H9 (cell line): Measurements from ENCODE around the gene KDM5B. TPM values are rescaled to one million over a fixed set of nuclear protein-coding genes. Genes with fewer than 3 reads are reported as not detected.
A peak's percentile ranks its signal among the peaks of the same experiment; 100 is the strongest.

Source experiments
- DNase-seq: peaks from one replicate; pipeline ENCODE4 v3.0.0-alpha.2; 2017
- H2AFZ ChIP-seq: one replicate; pipeline ENCODE4 v1.6.1; 2013; ENCODE audit warnings: mild to moderate bottlenecking, low read length, control low read depth, moderate library complexity
- H2AK5ac ChIP-seq: 2 replicates; pipeline ENCODE4 v1.6.1; 2013; ENCODE audit warnings: low read length, control low read depth, mixed read lengths; ENCODE audit not compliant: insufficient read length
- H2BK120ac ChIP-seq: one replicate; pipeline ENCODE4 v1.6.1; 2013; ENCODE audit warnings: low read depth, mild to moderate bottlenecking, low read length, control low read depth, inconsistent platforms; ENCODE audit not compliant: poor library complexity, severe bottlenecking
- H2BK12ac ChIP-seq: 2 replicates; pipeline ENCODE4 v1.6.1; 2013; ENCODE audit warnings: low read length, control low read depth, mixed read lengths, low read depth; ENCODE audit not compliant: insufficient read length
- H2BK15ac ChIP-seq: 2 replicates; pipeline ENCODE4 v1.6.1; 2013; ENCODE audit warnings: low read depth, low read length, control low read depth
- H2BK20ac ChIP-seq: one replicate; pipeline ENCODE4 v1.6.1; 2013; ENCODE audit warnings: low read depth, mild to moderate bottlenecking, low read length, control low read depth, inconsistent platforms; ENCODE audit not compliant: poor library complexity, severe bottlenecking
- H2BK5ac ChIP-seq: 2 replicates; pipeline ENCODE4 v1.6.1; 2013; ENCODE audit warnings: low read length, control low read depth, mixed read lengths; ENCODE audit not compliant: insufficient read length
- H3K14ac ChIP-seq: 2 replicates; pipeline ENCODE4 v1.6.1; 2013; ENCODE audit warnings: low read length, control low read depth; ENCODE audit not compliant: insufficient read depth
- H3K18ac ChIP-seq: 2 replicates; pipeline ENCODE4 v1.6.1; 2013; ENCODE audit warnings: low read depth, mild to moderate bottlenecking, mixed read lengths, low read length, control low read depth; ENCODE audit not compliant: insufficient read length
- H3K23ac ChIP-seq: 2 replicates; pipeline ENCODE4 v1.6.1; 2013; ENCODE audit warnings: low read length, control low read depth, mixed read lengths, low read depth; ENCODE audit not compliant: insufficient read length
- H3K23me2 ChIP-seq: 2 replicates; pipeline ENCODE4 v1.6.1; 2013; ENCODE audit warnings: low read depth, mild to moderate bottlenecking, mixed read lengths, low read length, control low read depth; ENCODE audit not compliant: insufficient read length, poor library complexity, severe bottlenecking
- H3K27ac ChIP-seq: 2 replicates; pipeline ENCODE4 v1.5.1; 2013; ENCODE audit warnings: low read length, control low read depth, mixed read lengths, low read depth; ENCODE audit not compliant: insufficient read length
- H3K27me3 ChIP-seq: 2 replicates; pipeline ENCODE4 v1.6.1; 2013; ENCODE audit warnings: low read length, control low read depth, inconsistent platforms; ENCODE audit not compliant: insufficient read depth
- H3K4ac ChIP-seq: 2 replicates; pipeline ENCODE4 v1.6.1; 2013; ENCODE audit warnings: low read depth, mild to moderate bottlenecking, control low read depth, inconsistent platforms, low read length, moderate library complexity
- H3K4me1 ChIP-seq: 2 replicates; pipeline ENCODE4 v1.6.1; 2013; ENCODE audit warnings: low read length, control low read depth, inconsistent platforms; ENCODE audit not compliant: insufficient read depth
- H3K4me2 ChIP-seq: 2 replicates; pipeline ENCODE4 v1.6.1; 2013; ENCODE audit warnings: low read length, control low read depth, mixed read lengths; ENCODE audit not compliant: insufficient read length, insufficient read depth
- H3K56ac ChIP-seq: 2 replicates; pipeline ENCODE4 v1.6.1; 2013; ENCODE audit warnings: low read depth, mild to moderate bottlenecking, mixed read lengths, low read length, control low read depth; ENCODE audit not compliant: insufficient read length
- H3K79me1 ChIP-seq: 2 replicates; pipeline ENCODE4 v1.6.1; 2013; ENCODE audit warnings: low read depth, mild to moderate bottlenecking, moderate library complexity, low read length, control low read depth, inconsistent platforms; ENCODE audit not compliant: insufficient read depth, poor library complexity, severe bottlenecking
- H3K79me2 ChIP-seq: 2 replicates; pipeline ENCODE4 v1.6.1; 2013; ENCODE audit warnings: low read length, control low read depth, inconsistent platforms; ENCODE audit not compliant: insufficient read depth
- H3K9ac ChIP-seq: 2 replicates; pipeline ENCODE4 v1.6.1; 2013; ENCODE audit warnings: low read length, control low read depth, mixed read lengths; ENCODE audit not compliant: insufficient read length; ENCODE audit errors: extremely low read depth
- H3K9me3 ChIP-seq: one replicate; pipeline ENCODE4 v1.6.1; 2013; ENCODE audit warnings: low read depth, low read length, inconsistent platforms; ENCODE audit not compliant: control insufficient read depth
- H3T11ph ChIP-seq: one replicate; pipeline ENCODE4 v1.6.1; 2013; ENCODE audit warnings: mild to moderate bottlenecking, low read length, control low read depth, inconsistent platforms
- H4K20me1 ChIP-seq: one replicate; pipeline ENCODE4 v1.6.1; 2013; ENCODE audit not compliant: control insufficient read depth, insufficient read length, insufficient read depth
- H4K5ac ChIP-seq: 2 replicates; pipeline ENCODE4 v1.6.1; 2013; ENCODE audit warnings: low read depth, mild to moderate bottlenecking, mixed read lengths, low read length, control low read depth; ENCODE audit not compliant: insufficient read length
- H4K8ac ChIP-seq: replicated peaks from 2 replicates; pipeline ENCODE4 v1.6.1; 2013; ENCODE audit warnings: low read length, control low read depth, mixed read lengths, low read depth; ENCODE audit not compliant: insufficient read length
- H4K91ac ChIP-seq: 2 replicates; pipeline ENCODE4 v1.6.1; 2013; ENCODE audit warnings: low read depth, mild to moderate bottlenecking, moderate library complexity, mixed read lengths, low read length, control low read depth; ENCODE audit not compliant: insufficient read length
- H3K27ac Mint-ChIP-seq, 3 experiments: 2 replicates in 2 of 3; 3 replicates in 1 of 3; pipeline ENCODE4 v1.8.0; 2020 to 2021; ENCODE audit warnings: mixed read lengths in 3 of 3, mild to moderate bottlenecking in 1 of 3, moderate library complexity in 1 of 3
- H3K27me3 Mint-ChIP-seq: 2 replicates; pipeline ENCODE4 v1.8.0; 2021; ENCODE audit warnings: low read depth, mild to moderate bottlenecking, moderate library complexity, mixed read lengths
- H3K36me3 Mint-ChIP-seq, 3 experiments: 2 replicates in 2 of 3; 3 replicates in 1 of 3; pipeline ENCODE4 v1.8.0; 2020 to 2021; ENCODE audit warnings: low read depth in 3 of 3, mixed read lengths in 3 of 3; ENCODE audit not compliant: insufficient read depth in 1 of 3
- H3K4me1 Mint-ChIP-seq, 2 experiments: 2 replicates each; pipeline ENCODE4 v1.8.0; 2020; ENCODE audit warnings: mixed read lengths in 2 of 2
- H3K4me3 Mint-ChIP-seq, 2 experiments: 2 replicates in 1 of 2; 3 replicates in 1 of 2; pipeline ENCODE4 v1.8.0; 2020 to 2021; ENCODE audit warnings: mild to moderate bottlenecking in 2 of 2, mixed read lengths in 2 of 2, moderate library complexity in 1 of 2
- H3K9me3 Mint-ChIP-seq, 2 experiments: 2 replicates in 1 of 2; 3 replicates in 1 of 2; pipeline ENCODE4 v1.8.0; 2020; ENCODE audit warnings: mild to moderate bottlenecking in 2 of 2, mixed read lengths in 2 of 2, moderate library complexity in 1 of 2
- WGBS: extraction: QIAGEN DNeasy Blood & Tissue Kit; methylation state at CpG from one replicate; pipeline ENCODE4 v1.1.7; 2013; ENCODE audit warnings: missing lambda C conversion rate, low lambda C conversion rate, mixed read lengths; ENCODE audit not compliant: insufficient read length; ENCODE audit errors: extremely low coverage; 5-methylcytosine and 5-hydroxymethylcytosine counted together
- total RNA-seq: library from RNA; stranded (reverse); gene quantifications from 2 replicates; pipeline ENCODE4 v1.2.1, GENCODE V29; 2021
- TF ChIP-seq, protein P1 (sequence below): fragments of 200-600 bp; sonication (generic); conservative IDR thresholded peaks from 3 replicates; pipeline ENCODE4 v1.8.0; 2021; ENCODE audit warnings: antibody characterized with exemption, mild to moderate bottlenecking

Gene KDM5B
- total RNA-seq, 1 experiment from 2014 or later: 210 TPM

DNA sequence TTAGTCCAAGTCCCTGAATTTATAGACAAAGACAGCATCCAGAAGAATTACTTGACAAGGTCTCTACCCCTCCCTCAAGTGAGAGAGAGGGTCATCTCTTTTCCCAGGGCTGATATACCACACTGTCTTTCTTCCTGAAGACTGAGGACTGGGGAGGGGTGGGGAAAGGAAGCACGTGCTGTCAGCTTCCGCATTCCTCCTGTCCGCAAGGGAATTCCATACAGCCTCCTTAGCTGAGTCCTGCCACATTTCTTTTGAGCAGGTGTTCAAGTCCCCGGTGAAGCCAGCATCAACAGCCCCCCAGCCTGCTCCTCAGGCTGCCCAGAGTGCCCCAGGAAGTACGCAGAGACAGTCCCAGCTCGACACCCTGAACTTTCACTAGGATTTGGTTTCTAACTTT, 36.7 kb upstream of the KDM5B start:
- H3K9me3 Mint-ChIP-seq: no peaks in the 10 kb centered on the region
- Histone ChIP-seq H3K27me3 (no peaks in the 10 kb centered on the region), H2AFZ (no peak overlapping the region), H2BK20ac (no peak overlapping the region), H2BK120ac (no peak overlapping the region), H3K79me1 (no peaks in the 10 kb centered on the region), H3K9me3 (no peaks in the 10 kb centered on the region), H3K23me2 (no peaks in the 10 kb centered on the region), H4K8ac (no peak overlapping the region), H3K56ac (no peak overlapping the region), H3K18ac (no peak overlapping the region), H3K4ac (no peak overlapping the region), H3T11ph (no peak overlapping the region), H3K27ac (no peak overlapping the region), H3K79me2 (no peaks in the 10 kb centered on the region), H4K91ac (peak overlapping the region; percentile 35), H3K14ac (no peak overlapping the region), H3K4me1 (no peaks in the 10 kb centered on the region), H2AK5ac (no peak overlapping the region), H3K4me2 (no peak overlapping the region), H2BK15ac (no peak overlapping the region), H4K20me1 (no peaks in the 10 kb centered on the region), H2BK12ac (no peak overlapping the region), H3K23ac (no peak overlapping the region), H3K9ac (no peak overlapping the region), H4K5ac (no peak overlapping the region), H2BK5ac (no peak overlapping the region)
- WGBS: no CpG with 5 or more reads among the region's 6 CpGs
- no peak for DNase-seq
- no peaks in the 10 kb centered on the region; the same call in none of the 2 replicates for H3K27me3 Mint-ChIP-seq
- H3K27ac Mint-ChIP-seq: no peak overlapping the region
- H3K36me3 Mint-ChIP-seq: peaks cover 3 to 7% (median 4%) of the 10 kb centered on the region in 3 experiments; a peak in 3 of 7 replicates
- TF ChIP-seq, protein P1, sequence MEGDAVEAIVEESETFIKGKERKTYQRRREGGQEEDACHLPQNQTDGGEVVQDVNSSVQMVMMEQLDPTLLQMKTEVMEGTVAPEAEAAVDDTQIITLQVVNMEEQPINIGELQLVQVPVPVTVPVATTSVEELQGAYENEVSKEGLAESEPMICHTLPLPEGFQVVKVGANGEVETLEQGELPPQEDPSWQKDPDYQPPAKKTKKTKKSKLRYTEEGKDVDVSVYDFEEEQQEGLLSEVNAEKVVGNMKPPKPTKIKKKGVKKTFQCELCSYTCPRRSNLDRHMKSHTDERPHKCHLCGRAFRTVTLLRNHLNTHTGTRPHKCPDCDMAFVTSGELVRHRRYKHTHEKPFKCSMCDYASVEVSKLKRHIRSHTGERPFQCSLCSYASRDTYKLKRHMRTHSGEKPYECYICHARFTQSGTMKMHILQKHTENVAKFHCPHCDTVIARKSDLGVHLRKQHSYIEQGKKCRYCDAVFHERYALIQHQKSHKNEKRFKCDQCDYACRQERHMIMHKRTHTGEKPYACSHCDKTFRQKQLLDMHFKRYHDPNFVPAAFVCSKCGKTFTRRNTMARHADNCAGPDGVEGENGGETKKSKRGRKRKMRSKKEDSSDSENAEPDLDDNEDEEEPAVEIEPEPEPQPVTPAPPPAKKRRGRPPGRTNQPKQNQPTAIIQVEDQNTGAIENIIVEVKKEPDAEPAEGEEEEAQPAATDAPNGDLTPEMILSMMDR: no peak
- H3K4me3 Mint-ChIP-seq: no peak overlapping the region
- H3K4me1 Mint-ChIP-seq: peaks cover 10 to 14% of the 10 kb centered on the region in 2 experiments
